Transverse colon (tissue), 4 donors: Measurements from ENCODE around the gene FUNDC1. TPM values are rescaled to one million over a fixed set of nuclear protein-coding genes. Genes with fewer than 3 reads are reported as not detected.

ENCODE experiments used
- DNase-seq: peaks from one replicate; pipeline ENCODE4 v3.0.0-alpha.2; 2019
- H3K27ac ChIP-seq, 4 donors: fragments of 200-600 bp; sonication (generic); 2 replicates each; pipeline ENCODE4 v1.5.1; 2016 to 2018; ENCODE audit warnings: inconsistent platforms in 4 of 4
- H3K27me3 ChIP-seq: fragments of 200-600 bp; sonication (generic); 2 replicates; pipeline ENCODE4 v1.5.1; 2017; ENCODE audit warnings: inconsistent platforms
- H3K36me3 ChIP-seq, 4 donors: fragments of 200-600 bp; sonication (generic); 2 replicates each; pipeline ENCODE4 v1.5.1; 2017 to 2019; ENCODE audit warnings: inconsistent platforms in 4 of 4
- H3K4me1 ChIP-seq, 4 donors: fragments of 200-600 bp; sonication (generic); 2 replicates each; pipeline ENCODE4 v1.5.1; 2017 to 2020; ENCODE audit warnings: inconsistent platforms in 4 of 4
- H3K4me3 ChIP-seq, 4 donors: fragments of 200-600 bp; sonication (generic); 1 replicate in 1 of 4; 2 replicates in 3 of 4; pipeline versions ENCODE4 v1.5.1 to v1.6.1; 2017 to 2019; ENCODE audit warnings: inconsistent platforms in 4 of 4
- H3K9me3 ChIP-seq, 2 donors: fragments of 200-600 bp; sonication (generic); 2 replicates each; pipeline ENCODE4 v1.5.1; 2017 to 2019; ENCODE audit warnings: inconsistent platforms in 2 of 2
- CTCF ChIP-seq, 5 experiments: fragments of 200-600 bp in 3 of 5; fragments of 450-650 bp in 2 of 5; sonication (generic) in 3 of 5; IDR thresholded peaks; 1 replicate in 2 of 5; 2 replicates in 3 of 5; pipeline ENCODE4 v1.5.1; 2016 to 2017; ENCODE audit warnings: antibody characterized with exemption in 5 of 5, inconsistent platforms in 3 of 5, mild to moderate bottlenecking in 2 of 5, moderate library complexity in 1 of 5
- EP300 ChIP-seq: sonication (generic); formaldehyde crosslinking; IDR thresholded peaks from one replicate; pipeline ENCODE4 v1.6.1; 2017; ENCODE audit warnings: antibody characterized with exemption, low read depth
- POLR2A ChIP-seq: fragments of 450-650 bp; IDR thresholded peaks from one replicate; pipeline ENCODE4 v1.6.1; 2016; ENCODE audit warnings: antibody characterized with exemption, mild to moderate bottlenecking, moderate library complexity
- POLR2AphosphoS5 ChIP-seq, 3 donors: sonication (generic); formaldehyde crosslinking; IDR thresholded peaks; one replicate each; pipeline ENCODE4 v1.6.1; 2016; ENCODE audit warnings: antibody characterized with exemption in 3 of 3
- WGBS, 2 donors: methylation state at CpG; one replicate each; pipeline ENCODE4 v1.1.5; 2018; ENCODE audit warnings: low coverage in 1 of 2; 5-methylcytosine and 5-hydroxymethylcytosine counted together
- in situ Hi-C, 4 donors: fragments of 200-750 bp; cut with MboI; loops; one replicate each; pipeline versions ENCODE4 v1.15.0 to v1.15.1; 2017; ENCODE audit warnings: low sequenced_read_pairs in 3 of 4, low pct_ligation_motif_present in 1 of 4, low pct_unique_long_range_greater_than_20kb in 1 of 4
- intact Hi-C: fragments of 100-400 bp; cut with DNase I; formaldehyde crosslinking; loops from one replicate; pipeline ENCODE4 v1.15.1; 2023; ENCODE audit warnings: low total_unique reads
- total RNA-seq, 4 donors: library from RNA; depleted of rRNA; stranded (reverse); fragments of >200 nt; gene quantifications; one replicate each; pipeline ENCODE4 v1.1.0, GENCODE V29; 2016

Gene FUNDC1
- total RNA-seq, 4 donors from 2014 or later: 1.00 to 9.1 (median 5.3) TPM

GRCh38 chrX:44507292-44507691 lies 35.4 kb downstream of the FUNDC1 start:
- DNase-seq: no peak
- intact Hi-C loops: no loop called here
- WGBS, 2 donors: 83 to 100% methylated on average over 1 to 2 of the region's 2 CpGs
- in situ Hi-C loops: no loop called here
- H3K27ac ChIP-seq: no peak overlapping the region
- H3K4me3 ChIP-seq: no peak overlapping the region
- H3K27me3 ChIP-seq: no peaks in the 10 kb centered on the region
- H3K9me3 ChIP-seq: no peaks in the 10 kb centered on the region
- TF ChIP-seq POLR2A: no peak
- TF ChIP-seq CTCF (IDR thresholded peaks at IDR 0.05): no peak
- no peak for TF ChIP-seq POLR2AphosphoS5 (IDR thresholded peaks at IDR 0.05)
- no peak for TF ChIP-seq EP300
- H3K36me3 ChIP-seq: no peaks in the 10 kb centered on the region
- H3K4me1 ChIP-seq: no peaks in the 10 kb centered on the region

GRCh38 chrX:44506678-44507077 lies 36.0 kb downstream of the FUNDC1 start:
- H3K36me3 ChIP-seq: no peaks in the 10 kb centered on the region
- no peak for TF ChIP-seq CTCF (IDR thresholded peaks at IDR 0.05)
- TF ChIP-seq EP300: no peak
- no peak for TF ChIP-seq POLR2AphosphoS5 (IDR thresholded peaks at IDR 0.05)
- no peak for TF ChIP-seq POLR2A
- WGBS, 2 donors: 94% methylated on average over 2 of the region's 2 CpGs; no CpG with 5 or more reads in 1 of the 2 donors

GRCh38 chrX:44503560-44503959 lies 39.1 kb downstream of the FUNDC1 start:
- Histone ChIP-seq H3K27me3 (no peaks in the 10 kb centered on the region), H3K4me3 (no peak overlapping the region), H3K4me1 (no peaks in the 10 kb centered on the region), H3K27ac (no peak overlapping the region), H3K9me3 (no peaks in the 10 kb centered on the region), H3K36me3 (no peaks in the 10 kb centered on the region)
- DNase-seq: peak; percentile 17
- in situ Hi-C loops: no loop called here
- intact Hi-C loops: no loop called here
- 35 to 67% methylated on average over 1 to 4 of the region's 4 CpGs for WGBS, 2 donors
- TF ChIP-seq CTCF (IDR thresholded peaks at IDR 0.05) (no peak), EP300 (no peak), POLR2A (no peak), POLR2AphosphoS5 (IDR thresholded peaks at IDR 0.05) (no peak)

More at GRCh38 chrX:44506678-44507077, 36.0 kb downstream of the FUNDC1 start:
- no peak overlapping the region for H3K4me3 ChIP-seq
- intact Hi-C loops: no loop called here
- no peaks in the 10 kb centered on the region for H3K27me3 ChIP-seq
- H3K9me3 ChIP-seq: no peaks in the 10 kb centered on the region
- no peak overlapping the region for H3K27ac ChIP-seq
- in situ Hi-C loops: no loop called here
- no peak for DNase-seq
- no peaks in the 10 kb centered on the region for H3K4me1 ChIP-seq

GRCh38 chrX:44495091-44495490 lies 47.6 kb downstream of the FUNDC1 start:
- TF ChIP-seq POLR2AphosphoS5 (IDR thresholded peaks at IDR 0.05) (no peak), POLR2A (no peak), EP300 (no peak), CTCF (IDR thresholded peaks at IDR 0.05) (no peak)
- in situ Hi-C loops (no loop called here), intact Hi-C loops (no loop called here)
- DNase-seq: no peak
- 92 to 100% methylated on average over 1 of the region's 1 CpG for WGBS, 2 donors
- Histone ChIP-seq H3K9me3 (no peaks in the 10 kb centered on the region), H3K36me3 (no peaks in the 10 kb centered on the region), H3K4me3 (no peak overlapping the region), H3K27ac (no peak overlapping the region), H3K27me3 (no peaks in the 10 kb centered on the region), H3K4me1 (no peaks in the 10 kb centered on the region)
